GM18498 (cell line): ENCODE data around the gene NAA30.
A peak's percentile ranks its signal among the peaks of the same experiment; 100 is the strongest.
"Not testable (repeated sequence)": the region's sequence is repeated elsewhere in the genome, so short reads cannot be mapped to it uniquely, and the experiment has no call there.

Source experiments
- ATAC-seq: cut with Tn5 transposase; IDR thresholded peaks from one replicate; pipeline ENCODE4 v1.9.1; 2021; ENCODE audit warnings: mild to moderate bottlenecking, moderate library complexity; ENCODE audit not compliant: unreplicated experiment

Gene NAA30

DNA sequence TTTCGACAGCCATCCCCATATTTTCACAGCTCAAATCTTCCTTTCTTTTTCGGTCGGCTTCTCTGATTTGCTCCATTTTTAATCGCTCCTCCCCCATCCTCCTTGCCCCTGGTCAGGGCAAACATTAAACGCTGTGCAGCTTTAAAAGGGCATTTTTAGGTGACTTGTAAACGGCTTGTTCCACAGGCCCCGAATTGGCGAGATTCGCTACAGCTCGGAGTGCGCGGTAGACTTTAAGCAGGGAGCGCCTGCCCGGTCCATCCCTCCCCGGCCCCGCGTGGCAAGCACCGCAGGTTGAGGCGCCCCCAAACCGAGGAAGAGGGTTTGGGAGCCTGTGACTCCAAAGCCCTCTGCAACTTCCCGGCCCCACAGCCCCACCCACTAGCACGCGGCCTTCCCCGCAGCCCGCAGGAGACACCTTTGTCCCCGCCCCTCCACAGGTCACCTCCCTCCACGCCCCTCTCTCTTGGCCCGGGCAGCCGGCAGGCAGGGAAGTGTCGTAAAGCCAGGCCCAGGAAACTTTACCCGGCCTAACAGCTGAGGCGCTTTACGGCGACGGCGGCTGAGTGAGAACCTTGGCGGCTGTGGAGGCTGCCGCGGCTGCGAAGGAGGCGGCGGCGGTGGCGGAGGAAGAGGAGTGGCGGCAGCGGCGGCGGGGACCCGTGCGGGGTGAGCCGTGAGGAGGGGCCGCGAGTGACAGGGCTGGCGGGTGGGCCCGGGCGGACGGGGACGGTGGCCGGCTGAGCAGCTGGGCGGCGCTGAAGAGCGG lies at the start of gene NAA30:
TSS of gene NAA30 (plus strand) at position 550 of the 769 bp plus-strand sequence. CDS start 372 bp downstream, outside the sequence.
- ATAC-seq = peak; percentile 85

DNA sequence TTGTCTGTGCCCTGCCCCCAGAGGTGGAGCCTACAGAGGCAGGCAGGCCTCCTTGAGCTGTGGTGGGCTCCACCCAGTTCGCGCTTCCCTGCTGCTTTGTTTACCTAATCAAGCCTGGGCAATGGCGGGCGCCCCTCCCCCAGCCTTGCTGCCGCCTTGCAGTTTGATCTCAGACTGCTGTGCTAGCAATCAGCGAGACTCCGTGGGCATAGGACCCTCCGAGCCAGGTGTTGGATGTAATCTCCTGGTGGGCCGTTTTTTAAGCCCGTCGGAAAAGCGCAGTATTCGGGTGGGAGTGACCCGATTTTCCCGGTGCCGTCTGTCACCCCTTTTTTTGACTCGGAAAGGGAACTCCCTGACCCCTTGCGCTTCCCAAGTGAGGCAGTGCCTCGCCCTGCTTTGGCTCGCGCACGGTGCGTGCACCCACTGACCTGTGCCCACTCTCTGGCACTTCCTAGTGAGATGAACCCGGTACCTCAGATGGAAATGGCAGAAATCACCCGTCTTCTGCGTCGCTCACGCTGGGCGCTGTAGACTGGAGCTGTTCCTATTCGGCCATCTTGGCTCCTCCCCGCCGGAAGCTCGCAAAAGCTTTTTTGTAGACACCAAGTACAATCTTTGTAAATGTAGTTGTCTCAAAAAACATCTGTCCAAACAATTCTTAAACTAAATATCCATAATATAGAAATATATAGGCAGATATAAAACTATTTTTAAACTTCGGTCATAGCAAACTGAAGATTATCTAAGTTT lies 46.7 kb upstream of the NAA30 start:
- ATAC-seq = not testable (repeated sequence)

DNA sequence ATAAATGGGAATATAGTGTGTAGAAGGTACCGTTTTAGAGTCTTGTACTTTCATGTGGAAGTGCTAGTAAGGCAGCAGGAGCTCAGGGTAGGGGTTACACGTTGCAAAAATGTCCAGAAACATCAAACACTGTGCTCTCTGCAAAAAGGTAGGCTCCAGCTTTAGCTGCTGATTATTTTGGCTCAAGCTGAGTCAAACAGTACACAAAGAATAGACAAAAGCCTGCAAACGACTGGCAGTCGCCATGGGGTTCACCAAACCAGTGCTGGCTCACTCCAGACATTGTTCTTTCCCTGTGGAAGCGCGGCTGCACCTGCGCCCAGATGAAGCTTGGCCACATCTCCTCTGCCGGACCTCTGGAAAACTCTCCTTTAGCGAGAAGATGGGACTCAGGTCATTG lies 45.3 kb upstream of the NAA30 start:
- no peak for ATAC-seq

DNA sequence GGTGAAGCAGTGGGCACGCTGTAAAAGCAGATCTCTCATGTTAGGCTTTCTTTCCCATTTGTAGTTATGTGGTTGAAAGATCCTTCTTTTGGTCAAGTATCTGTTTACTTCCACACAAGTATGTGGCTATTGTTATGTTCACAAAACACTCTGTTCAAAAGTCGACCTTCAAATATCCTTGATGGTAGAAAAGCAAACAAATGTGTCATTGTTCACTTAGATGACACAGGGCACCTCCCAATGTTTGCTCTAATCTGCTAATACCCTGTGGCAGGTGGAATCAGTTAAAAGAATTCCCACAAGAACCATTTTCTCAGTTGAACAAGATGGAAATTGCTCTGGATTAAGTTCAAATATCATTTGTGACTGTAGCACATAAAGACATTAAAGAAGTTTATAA lies 43.6 kb upstream of the NAA30 start:
- no peak for ATAC-seq

DNA sequence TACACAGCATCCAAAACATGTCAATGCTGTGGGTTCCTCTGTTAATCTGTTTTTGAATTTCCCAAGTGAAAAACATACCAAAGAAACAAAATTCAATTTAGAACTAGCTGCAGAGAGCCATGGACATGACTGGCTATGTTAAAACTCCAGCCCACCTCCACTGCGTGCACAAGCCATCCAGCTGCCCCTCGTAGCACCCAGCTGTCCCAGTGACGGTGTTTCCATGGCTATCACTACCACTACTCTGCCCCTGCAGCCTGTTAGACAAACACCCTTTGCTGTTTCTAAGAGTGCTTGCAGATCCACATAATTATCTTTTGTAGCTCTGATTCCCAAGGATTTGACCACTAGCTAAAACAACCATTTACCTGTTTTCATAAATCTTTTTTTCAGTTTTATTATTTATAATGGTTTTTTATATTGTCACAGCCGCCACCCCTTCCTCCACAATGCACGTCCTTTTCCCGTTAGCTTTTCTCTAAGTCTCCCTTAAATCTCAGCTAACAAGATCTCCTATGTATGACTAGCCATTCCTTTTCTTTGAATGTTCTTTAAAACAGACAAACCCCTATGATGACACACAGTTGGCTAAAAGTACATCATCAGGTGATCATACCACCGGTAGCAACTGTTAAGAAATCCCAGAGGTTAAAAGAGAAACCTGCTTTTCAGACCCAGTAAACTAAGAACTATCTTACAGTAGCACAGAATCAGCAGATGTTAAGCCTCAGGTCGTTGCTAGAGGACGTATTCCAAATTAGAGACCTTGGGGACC lies 37.8 kb upstream of the NAA30 start:
- no peak for ATAC-seq

DNA sequence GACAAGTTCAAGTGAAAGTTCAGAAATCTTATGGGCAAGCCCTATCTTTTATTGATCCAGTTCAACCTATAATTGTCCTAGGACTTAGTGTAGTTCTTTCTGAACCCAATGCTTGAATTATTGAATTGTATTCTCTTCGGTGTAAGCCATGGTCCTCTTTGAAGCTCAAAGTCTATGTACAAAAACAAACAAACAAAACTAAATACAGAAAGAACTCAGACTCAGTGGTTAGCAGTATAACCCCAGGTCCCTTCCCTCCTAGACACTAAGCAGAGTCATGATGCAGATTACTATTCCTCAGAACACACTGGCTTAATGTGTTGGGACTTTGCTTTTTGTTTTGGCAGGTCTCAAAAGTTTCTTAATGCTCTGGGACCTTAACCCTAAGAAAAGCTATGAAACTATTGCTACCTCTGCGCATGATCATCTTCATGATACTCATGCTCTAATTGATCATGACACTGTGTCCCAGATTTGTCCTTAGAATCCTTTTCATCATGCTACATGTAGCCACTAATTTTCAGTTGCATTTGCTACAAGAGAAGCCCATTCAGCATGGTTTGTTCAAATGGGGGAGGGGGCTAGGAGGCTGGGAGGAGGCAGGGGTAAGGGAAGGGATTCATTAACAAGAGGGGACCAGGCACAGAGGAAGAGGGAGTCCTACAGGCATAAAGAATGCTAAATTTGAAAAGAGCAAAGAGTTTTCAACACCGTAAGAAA lies 35.1 kb upstream of the NAA30 start:
- ATAC-seq = no peak

DNA sequence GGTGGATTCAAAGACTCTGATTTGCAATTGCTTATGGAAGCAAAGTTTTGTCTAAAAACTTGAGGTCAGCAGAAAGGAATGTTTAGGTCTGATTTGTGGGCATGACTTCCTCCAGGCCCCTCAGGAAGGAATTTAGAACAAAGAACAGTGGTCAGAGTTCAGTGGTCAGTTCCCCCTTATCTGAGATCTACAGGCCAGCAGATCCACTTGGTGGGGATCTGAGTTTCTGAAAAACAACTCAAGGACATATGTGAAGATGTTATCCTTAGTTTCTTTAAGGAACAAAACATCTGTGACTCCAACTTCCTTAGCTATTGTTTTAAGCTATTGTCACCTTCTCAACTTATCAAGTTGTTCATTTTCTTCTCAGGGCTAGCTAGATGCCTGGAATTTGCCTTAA lies 28.0 kb upstream of the NAA30 start:
- ATAC-seq = no peak

DNA sequence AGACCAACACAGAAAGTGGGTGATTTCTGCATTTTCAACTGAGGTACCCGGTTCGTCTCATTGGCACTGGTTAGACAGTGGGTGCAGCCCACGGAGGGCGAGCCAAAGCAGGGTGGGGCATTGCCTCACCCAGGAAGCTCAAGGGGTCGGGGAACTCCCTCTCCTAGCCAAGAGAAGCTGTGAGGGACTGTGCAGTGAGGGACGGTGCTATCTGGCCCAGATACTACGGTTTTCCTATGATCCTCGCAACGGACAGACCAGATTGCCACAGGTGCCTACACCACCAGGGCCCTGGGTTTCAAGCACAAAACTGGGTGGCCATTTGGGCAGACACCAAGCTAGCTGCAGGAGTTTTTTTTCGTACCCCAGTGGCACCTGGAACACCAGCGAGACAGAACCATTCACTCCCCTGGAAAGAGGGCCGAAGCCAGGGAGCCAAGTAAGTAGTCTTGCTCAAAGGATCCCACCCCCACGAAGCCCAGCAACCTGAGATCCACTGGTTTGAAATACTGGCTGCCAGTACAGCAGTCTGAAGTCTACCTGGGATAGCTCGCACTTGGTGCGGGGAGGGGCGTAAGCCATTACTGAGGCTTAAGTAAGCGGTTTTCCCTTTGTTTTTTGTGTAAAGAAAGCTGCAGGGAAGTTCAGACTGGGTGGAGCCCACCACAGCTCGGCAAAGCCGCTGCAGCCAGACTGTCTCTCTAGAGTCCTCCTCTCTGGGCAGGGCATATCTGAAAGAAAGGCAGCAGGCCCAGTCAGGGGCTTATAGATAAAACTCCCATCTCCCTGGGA lies 25.5 kb upstream of the NAA30 start:
- ATAC-seq = no peak

DNA sequence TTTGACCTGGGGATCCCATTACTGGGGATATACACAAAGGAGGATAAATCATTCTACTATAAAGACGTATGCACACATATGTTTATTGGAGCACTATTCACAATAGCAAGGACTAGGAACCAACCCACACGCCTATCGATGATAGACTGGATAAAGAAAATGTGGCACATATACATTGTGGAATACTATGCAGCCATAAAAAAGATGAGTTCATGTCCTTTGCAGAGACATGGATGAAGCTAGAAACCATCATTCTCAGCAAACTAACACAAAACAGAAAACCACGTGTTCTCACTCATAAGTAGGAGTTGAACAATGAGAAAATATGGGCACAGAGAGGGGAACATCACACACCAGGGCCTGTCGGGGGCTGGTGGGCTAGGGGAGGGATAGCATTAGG lies 20.2 kb upstream of the NAA30 start:
- ATAC-seq = not testable (repeated sequence)

DNA sequence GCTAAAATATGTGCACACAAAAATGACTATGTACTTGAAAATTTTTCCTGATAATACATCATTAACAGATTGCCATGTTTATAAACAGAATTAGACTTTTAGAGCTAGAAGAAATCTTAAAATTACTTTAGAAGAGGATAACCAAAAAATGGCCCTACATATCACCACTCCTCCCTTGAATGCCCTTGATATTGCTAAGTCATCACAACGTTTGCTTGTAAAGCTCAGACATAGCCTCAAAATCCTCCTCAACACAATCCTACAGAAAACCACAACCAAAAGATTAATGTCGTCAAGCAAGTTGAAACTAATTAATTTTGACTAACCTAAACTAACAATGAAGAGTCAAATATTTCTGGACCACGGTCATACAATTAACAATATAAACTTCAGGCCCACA lies 19.4 kb upstream of the NAA30 start:
- ATAC-seq = no peak

DNA sequence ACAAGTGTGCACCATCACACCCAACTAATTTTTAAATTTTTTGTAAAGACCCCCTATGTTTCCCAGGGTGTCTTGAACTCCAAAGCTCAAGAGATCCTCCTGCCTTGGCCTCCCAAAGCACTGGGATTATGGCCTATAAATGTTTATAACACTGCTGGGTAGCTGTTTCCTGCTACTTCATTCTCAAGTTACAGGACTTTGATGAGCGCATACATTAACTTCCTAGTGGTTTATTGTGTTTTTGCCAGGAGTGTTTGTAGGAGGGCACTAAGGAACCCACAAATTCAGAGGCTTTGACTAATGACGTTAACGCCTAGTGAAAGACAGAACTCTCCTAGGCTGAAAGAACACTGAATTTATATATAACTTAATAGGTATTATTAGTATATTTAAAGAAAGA lies 15.2 kb upstream of the NAA30 start:
- no peak for ATAC-seq

DNA sequence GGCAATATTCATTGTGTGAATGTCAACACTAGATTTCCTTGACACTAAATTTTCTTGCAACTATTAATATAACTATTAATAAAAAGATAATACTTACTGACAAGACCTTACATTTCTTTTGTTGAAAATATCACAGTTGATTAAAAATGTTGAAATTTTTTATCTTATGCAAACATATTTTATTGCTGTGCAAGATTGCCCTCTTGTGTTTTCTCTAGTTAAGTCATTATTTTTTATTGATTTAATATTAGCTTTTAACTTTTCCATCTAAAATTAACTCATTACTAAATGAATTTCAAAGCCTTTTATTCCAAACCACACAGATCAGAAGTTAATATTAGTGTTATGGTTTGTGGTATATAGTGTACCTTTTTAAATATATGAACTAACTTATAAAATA lies 11.7 kb upstream of the NAA30 start:
- ATAC-seq = no peak

DNA sequence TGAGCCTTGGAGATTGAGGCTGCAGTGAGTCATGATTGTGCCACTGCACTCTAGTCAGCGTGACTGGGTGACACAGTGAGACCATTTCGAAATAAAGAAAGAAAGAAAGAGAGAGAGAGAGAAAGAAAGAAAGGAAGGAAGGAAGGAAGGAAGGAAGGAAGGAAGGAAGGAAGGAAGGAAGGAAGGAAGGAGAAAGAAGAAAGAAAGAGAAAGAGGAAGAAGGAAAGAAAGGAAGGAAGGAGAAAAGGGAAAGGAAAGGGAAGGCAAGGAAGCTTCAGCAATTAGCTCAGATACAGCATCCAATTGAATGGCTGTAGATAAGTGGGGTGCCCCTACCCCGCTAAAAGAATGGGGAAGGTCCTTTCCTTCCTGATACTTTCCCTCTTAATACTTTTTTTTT lies 9.5 kb upstream of the NAA30 start:
- ATAC-seq = no peak

DNA sequence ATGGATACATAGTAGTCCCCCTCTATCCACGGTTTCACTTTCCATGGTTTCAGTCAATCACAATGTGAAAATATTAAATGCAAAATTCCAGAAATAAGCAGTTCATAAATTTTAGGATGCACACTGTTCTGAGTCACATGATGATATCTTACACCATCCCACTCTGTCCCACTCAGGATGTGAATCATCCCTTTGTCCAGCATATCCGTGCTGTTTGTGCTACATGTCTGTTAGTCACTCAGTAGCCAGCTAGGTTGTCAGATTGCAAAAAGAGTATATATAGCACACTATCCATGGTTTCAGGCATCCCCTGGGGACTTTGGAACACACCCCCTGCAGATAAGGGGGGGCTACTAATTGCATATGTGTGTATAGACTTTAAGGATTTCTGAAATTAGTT lies 8.1 kb upstream of the NAA30 start:
- ATAC-seq = no peak

DNA sequence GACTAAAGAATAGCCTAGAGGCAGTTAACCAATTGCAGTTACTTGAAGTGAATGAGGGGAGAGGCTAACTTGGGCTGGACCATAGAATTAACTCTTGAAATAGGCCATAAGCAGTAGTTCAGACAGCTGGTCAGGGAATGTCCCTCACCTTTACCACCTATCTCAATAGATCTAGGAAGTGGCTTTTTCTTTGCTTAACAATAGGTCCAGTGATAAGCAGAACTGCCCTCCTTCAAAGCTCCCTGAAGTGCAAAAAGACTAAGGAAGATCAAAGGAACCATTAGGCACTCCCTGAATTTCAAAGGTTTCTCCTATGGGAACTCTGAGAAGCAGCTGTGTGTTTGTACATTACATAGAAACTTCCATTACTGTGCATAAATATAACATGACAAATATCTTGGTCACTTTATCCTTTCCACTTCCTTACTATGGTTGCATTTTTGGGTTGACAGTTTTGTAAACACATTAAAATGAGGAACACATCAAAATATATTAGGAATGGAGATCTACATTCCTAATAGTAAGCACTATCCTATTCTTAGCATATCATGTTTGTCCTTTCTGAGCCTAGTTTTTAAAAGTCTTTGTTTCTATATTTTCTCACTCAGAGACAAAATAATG lies 7.2 kb upstream of the NAA30 start:
- no peak for ATAC-seq

DNA sequence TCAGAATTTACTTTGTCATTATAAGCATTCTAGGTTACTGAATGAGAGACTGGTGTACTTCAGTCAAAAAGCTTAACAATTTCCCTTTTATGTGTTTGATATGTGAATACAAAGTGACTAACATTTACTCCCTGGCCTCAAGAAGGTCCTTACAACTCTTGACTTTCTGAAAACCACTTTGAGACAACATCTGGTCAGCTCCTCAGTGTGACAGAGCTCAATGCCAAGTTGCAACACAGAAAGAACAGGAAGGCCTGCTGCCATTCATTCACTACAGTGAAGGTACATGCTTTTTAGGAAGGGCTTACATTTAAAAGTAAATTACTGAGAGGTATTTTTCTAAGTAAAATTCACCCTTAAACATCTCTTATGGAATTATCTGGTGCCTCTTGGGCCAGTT lies 2.3 kb upstream of the NAA30 start:
- ATAC-seq = no peak

DNA sequence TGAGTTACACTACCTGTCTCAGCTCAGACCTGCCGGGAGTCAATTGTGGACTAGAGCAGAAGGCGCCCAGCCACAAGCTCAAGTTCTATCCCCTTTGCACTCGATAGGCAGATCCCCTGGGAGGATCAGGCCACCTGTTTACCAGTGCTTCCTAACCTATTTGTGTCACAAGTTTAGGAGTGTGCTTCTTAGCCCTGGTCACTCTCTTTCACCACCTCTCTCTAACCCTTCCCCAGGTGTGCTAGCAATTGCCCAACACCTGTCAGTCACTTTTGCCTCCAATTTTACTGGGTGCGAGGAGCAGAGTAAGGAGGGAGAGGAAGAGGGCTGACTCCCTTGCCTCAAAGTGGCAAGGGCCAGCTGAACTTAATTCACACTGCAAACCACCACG lies 745 bp upstream of the NAA30 start:
- ATAC-seq = no peak

DNA sequence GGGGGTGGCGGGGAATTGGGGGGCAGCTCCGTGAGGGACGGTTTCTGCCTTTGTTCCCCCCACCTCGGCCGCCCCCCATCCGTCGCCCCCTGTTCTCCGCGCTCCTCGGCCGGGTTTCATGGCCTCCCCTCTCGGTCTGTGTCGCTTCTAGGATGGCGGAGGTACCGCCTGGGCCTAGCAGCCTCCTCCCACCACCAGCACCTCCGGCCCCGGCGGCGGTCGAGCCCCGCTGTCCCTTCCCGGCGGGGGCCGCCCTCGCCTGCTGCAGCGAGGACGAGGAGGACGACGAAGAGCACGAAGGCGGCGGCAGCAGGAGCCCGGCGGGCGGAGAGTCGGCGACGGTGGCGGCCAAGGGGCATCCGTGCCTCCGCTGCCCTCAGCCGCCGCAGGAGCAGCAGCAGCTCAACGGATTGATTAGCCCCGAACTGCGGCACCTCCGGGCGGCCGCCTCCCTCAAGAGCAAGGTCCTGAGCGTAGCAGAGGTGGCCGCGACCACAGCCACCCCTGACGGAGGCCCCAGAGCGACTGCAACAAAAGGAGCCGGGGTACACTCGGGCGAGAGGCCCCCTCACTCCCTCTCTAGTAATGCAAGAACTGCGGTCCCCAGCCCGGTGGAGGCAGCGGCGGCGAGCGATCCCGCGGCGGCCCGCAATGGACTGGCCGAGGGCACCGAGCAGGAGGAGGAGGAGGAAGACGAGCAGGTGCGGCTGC lies 575 bp downstream of the NAA30 start:
- ATAC-seq = peak; percentile 42

DNA sequence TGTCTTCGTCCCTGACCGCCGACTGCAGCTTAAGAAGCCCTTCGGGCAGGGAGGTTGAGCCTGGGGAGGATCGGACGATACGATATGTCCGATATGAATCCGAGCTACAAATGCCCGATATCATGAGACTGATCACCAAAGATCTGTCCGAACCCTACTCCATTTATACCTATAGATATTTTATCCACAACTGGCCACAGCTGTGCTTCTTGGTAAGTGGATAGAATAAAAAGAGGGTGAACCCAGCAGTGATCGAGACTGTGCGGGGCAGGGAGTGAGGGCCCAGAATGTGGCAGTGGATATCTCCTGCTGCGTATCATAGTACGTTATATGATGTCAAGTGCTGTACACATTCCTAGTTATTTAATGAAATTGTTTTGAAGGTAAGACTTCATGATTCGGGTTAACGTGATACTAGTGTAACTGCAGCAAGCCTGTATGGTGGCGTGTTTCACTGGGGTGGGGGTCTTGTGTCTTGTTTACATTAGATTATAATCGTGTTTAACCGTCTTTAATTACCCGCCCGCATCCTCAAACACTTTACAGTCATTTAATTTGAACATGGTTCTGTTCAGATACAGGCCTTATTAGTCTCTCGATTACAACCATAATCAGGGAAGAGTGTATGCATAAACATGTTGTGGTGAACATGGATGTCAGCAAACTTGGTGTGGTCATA lies 1.3 kb downstream of the NAA30 start:
- no peak for ATAC-seq
